ENCODE results near the gene SNAP91. TPM values are rescaled to one million over a fixed set of nuclear protein-coding genes. Genes with fewer than 3 reads are reported as not detected.

SNAP91 gene
- total and polyA plus RNA-seq, 9 donors = 0.71 to 3.1 (median 1.4) TPM

DNA sequence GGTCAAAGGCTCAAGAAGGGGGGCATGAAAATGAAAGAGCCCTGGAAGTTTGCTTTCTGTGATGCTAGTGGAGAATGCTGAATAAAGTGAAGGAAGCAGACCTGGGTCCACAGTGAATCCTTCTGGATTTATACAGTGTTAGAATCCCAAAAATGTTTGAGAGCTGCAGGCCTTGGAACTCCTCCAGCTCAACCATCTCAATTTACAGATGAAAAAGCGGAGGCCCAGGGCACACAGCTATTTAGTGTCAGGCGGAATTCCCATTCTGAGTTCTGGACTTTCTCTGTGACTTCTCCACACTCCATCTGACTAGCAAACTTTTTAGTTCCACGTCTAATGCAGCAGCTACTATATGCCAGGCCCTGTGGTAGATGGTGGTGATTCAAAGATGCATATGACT is 198.1 kb downstream of the SNAP91 start:
- TF ChIP-seq EP300 (IDR thresholded peaks at IDR 0.05) = no peak
- no peak for TF ChIP-seq POLR2A (IDR thresholded peaks at IDR 0.05)
- TF ChIP-seq, protein P1, sequence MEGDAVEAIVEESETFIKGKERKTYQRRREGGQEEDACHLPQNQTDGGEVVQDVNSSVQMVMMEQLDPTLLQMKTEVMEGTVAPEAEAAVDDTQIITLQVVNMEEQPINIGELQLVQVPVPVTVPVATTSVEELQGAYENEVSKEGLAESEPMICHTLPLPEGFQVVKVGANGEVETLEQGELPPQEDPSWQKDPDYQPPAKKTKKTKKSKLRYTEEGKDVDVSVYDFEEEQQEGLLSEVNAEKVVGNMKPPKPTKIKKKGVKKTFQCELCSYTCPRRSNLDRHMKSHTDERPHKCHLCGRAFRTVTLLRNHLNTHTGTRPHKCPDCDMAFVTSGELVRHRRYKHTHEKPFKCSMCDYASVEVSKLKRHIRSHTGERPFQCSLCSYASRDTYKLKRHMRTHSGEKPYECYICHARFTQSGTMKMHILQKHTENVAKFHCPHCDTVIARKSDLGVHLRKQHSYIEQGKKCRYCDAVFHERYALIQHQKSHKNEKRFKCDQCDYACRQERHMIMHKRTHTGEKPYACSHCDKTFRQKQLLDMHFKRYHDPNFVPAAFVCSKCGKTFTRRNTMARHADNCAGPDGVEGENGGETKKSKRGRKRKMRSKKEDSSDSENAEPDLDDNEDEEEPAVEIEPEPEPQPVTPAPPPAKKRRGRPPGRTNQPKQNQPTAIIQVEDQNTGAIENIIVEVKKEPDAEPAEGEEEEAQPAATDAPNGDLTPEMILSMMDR (IDR thresholded peaks at IDR 0.05) = no peak
- Histone ChIP-seq H3K4me1 (ENCODE audit: insufficient read depth) (no peaks in the 10 kb centered on the region), H3K27me3 (no peaks in the 10 kb centered on the region), H3K4me3 (no peak overlapping the region), H3K36me3 (no peaks in the 10 kb centered on the region), H3K9me3 (no peaks in the 10 kb centered on the region), H3K27ac (no peak overlapping the region)
- 84 to 88% (median 86%) methylated on average over 3 of the region's 3 CpGs for WGBS, 3 donors
- intact Hi-C loops (cut with DNase I) = loop anchor here in 2 of 4 donors (5.0 to 10.0 kb wide), 6 partner anchors 93 to 1266 kb away; partner anchors contain the start of genes DOP1A (in 2 of the 2), UBE3D (in 2 of the 2) and IBTK (in 1 of the 2)
- no peak for DNase-seq

DNA sequence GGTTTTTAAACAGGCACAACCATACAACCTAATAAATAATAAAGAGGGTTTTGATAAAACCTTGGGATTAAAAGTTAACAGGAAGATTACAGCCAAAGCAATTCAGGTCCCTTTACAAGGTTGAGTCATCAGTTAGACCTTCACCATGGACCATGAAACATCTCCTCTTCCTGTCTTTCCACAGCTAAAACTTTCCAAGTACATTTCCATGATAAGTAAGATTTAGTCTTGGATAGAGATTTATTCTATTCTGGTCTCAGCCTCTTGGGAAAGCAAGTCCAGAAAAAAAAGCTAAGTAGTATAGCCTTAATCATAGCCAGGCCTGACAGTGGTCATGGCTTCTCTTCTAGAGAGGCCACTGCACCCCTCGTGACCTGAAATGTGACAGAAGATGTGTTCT is 199.5 kb downstream of the SNAP91 start:
- no peaks in the 10 kb centered on the region for H3K9me3 ChIP-seq
- H3K36me3 ChIP-seq = no peaks in the 10 kb centered on the region
- H3K27ac ChIP-seq = no peak overlapping the region
- WGBS, 3 donors = 78 to 97% (median 84%) methylated on average over 1 of the region's 1 CpG
- TF ChIP-seq EP300 (IDR thresholded peaks at IDR 0.05) = no peak
- no peak for TF ChIP-seq POLR2A (IDR thresholded peaks at IDR 0.05)
- TF ChIP-seq, protein P1 (IDR thresholded peaks at IDR 0.05) = no peak
- H3K4me3 ChIP-seq = no peak overlapping the region
- no peak for DNase-seq
- no peaks in the 10 kb centered on the region for H3K27me3 ChIP-seq
- H3K4me1 ChIP-seq (ENCODE audit: insufficient read depth) = no peaks in the 10 kb centered on the region
- intact Hi-C loops (cut with DNase I) = no loop called here

DNA sequence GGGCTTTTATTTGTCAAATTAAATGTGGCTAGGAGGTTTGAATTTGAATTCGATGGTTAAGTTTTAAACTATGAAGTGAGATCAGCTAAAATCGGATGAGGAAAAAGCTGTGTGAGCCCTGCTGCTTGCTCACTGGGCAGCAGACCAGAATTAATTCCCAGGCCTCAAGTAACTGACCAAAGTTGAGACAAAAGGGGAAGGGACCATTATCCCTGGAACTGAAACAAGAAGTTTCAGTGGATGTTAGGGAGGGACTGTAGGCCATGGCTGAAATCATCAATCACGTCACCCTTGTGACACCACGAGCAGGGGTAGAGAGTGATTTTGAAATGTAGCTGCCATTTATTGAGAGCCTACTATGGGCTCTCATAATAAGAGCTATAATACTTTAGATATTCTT is 203.5 kb downstream of the SNAP91 start:
- H3K27me3 ChIP-seq = no peaks in the 10 kb centered on the region
- no peak overlapping the region for H3K27ac ChIP-seq
- DNase-seq = no peak
- no peak overlapping the region for H3K4me3 ChIP-seq
- TF ChIP-seq, protein P1 (IDR thresholded peaks at IDR 0.05) = no peak
- no peak for TF ChIP-seq EP300 (IDR thresholded peaks at IDR 0.05)
- TF ChIP-seq POLR2A (IDR thresholded peaks at IDR 0.05) = no peak
- H3K36me3 ChIP-seq = no peaks in the 10 kb centered on the region
- H3K4me1 ChIP-seq (ENCODE audit: insufficient read depth) = no peaks in the 10 kb centered on the region
- intact Hi-C loops (cut with DNase I) = no loop called here
- no peaks in the 10 kb centered on the region for H3K9me3 ChIP-seq
- WGBS, 3 donors = 39 to 54% (median 46%) methylated on average over 4 of the region's 4 CpGs

Other genes starting within 250 kb of the SNAP91 start
- gene PRSS35, start 196.6 kb downstream of the SNAP91 start, total RNA-seq = 1 to 10 TPM; 2.4 to 8.3 (median 5.8) TPM
- gene PRSS35, start 196.6 kb downstream of the SNAP91 start, polyA plus RNA-seq = 10 to 100 TPM in 1 of 2 donors, 1 to 10 TPM in 1; 6.8 to 11.3 TPM
- under 1 TPM in 3 of 7 donors, not detected in 4; 0.22 to 0.40 (median 0.23) TPM for gene RIPPLY2, start 144.3 kb upstream of the SNAP91 start, total RNA-seq
- gene RIPPLY2, start 144.3 kb upstream of the SNAP91 start, polyA plus RNA-seq = under 1 TPM; 0.24 to 0.40 TPM
- 10 to 100 TPM in 2 of 7 donors, 1 to 10 TPM in 5; 2.0 to 12.2 (median 9.1) TPM for gene CYB5R4, start 150.6 kb upstream of the SNAP91 start, total RNA-seq
- gene CYB5R4, start 150.6 kb upstream of the SNAP91 start, polyA plus RNA-seq = 1 to 10 TPM; 3.8 to 4.8 TPM

Data from ovary (tissue), 9 donors.